ENCODE results near the gene C6orf62.

DNA sequence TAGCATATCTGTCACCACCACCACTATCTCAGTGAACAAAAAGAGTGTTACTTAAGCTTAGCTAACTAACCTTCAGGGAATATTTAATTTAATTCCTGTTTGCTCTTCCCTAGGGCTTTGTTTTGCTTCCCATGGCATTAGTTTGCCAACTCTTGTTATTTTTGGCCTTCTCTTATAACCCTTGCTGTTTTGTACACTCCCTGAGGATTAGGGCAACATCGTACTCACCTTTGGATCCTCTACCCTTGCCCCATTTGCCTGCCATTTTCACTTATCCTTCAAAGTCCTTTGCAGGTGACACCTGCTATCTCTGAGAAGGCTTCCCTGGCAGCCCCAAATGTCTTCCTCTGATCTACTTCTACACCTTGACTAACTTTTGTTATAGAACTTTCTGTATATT lies 28.4 kb downstream of the C6orf62 start:
- TF ChIP-seq, protein P1, sequence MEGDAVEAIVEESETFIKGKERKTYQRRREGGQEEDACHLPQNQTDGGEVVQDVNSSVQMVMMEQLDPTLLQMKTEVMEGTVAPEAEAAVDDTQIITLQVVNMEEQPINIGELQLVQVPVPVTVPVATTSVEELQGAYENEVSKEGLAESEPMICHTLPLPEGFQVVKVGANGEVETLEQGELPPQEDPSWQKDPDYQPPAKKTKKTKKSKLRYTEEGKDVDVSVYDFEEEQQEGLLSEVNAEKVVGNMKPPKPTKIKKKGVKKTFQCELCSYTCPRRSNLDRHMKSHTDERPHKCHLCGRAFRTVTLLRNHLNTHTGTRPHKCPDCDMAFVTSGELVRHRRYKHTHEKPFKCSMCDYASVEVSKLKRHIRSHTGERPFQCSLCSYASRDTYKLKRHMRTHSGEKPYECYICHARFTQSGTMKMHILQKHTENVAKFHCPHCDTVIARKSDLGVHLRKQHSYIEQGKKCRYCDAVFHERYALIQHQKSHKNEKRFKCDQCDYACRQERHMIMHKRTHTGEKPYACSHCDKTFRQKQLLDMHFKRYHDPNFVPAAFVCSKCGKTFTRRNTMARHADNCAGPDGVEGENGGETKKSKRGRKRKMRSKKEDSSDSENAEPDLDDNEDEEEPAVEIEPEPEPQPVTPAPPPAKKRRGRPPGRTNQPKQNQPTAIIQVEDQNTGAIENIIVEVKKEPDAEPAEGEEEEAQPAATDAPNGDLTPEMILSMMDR (IDR thresholded peaks at IDR 0.05) = no peak
- TF ChIP-seq POLR2A (IDR thresholded peaks at IDR 0.05) = no peak

Measured in adrenal gland (tissue), 5 donors.